NCI-H345 treated with DMSO at 0.1 percent for 48 hours (cell line): Measurements from ENCODE around the gene CACNA2D2.

Experiments
- DNase-seq: peaks from one replicate; lab custom pipeline; 2025; ENCODE audit not compliant: unreplicated experiment; lab: John Stamatoyannopoulos, UW

The CACNA2D2 gene

GRCh38 chr3:50502584-50503423, 630 bp downstream of the CACNA2D2 start:
- DNase-seq = no peak

- no peak for DNase-seq
Measured at GRCh38 chr3:50502225-50502583, 1.2 kb downstream of the CACNA2D2 start.

GRCh38 chr3:50495609-50496423, 7.6 kb downstream of the CACNA2D2 start:
- no peak for DNase-seq

GRCh38 chr3:50494126-50494525, 9.3 kb downstream of the CACNA2D2 start:
- DNase-seq = no peak

GRCh38 chr3:50493623-50494022, 9.8 kb downstream of the CACNA2D2 start:
- no peak for DNase-seq

- no peak for DNase-seq
Measured at GRCh38 chr3:50493086-50493485, 10.3 kb downstream of the CACNA2D2 start.

GRCh38 chr3:50491023-50491422, 12.4 kb downstream of the CACNA2D2 start:
- no peak for DNase-seq

- DNase-seq = no peak
Measured at GRCh38 chr3:50490424-50490823, 13.0 kb downstream of the CACNA2D2 start.

- no peak for DNase-seq
Measured at GRCh38 chr3:50487181-50487580, 16.3 kb downstream of the CACNA2D2 start.

GRCh38 chr3:50486219-50486888, 17.1 kb downstream of the CACNA2D2 start:
- no peak for DNase-seq

GRCh38 chr3:50484722-50485121, 18.7 kb downstream of the CACNA2D2 start:
- DNase-seq = no peak

GRCh38 chr3:50483374-50483773, 20.1 kb downstream of the CACNA2D2 start:
- DNase-seq = no peak

- no peak for DNase-seq
Measured at GRCh38 chr3:50481992-50482391, 21.4 kb downstream of the CACNA2D2 start.

- no peak for DNase-seq
Measured at GRCh38 chr3:50480471-50480870, 23.0 kb downstream of the CACNA2D2 start.

- no peak for DNase-seq
Measured at GRCh38 chr3:50479523-50479922, 23.9 kb downstream of the CACNA2D2 start.

- no peak for DNase-seq
Measured at GRCh38 chr3:50478671-50479260, 24.7 kb downstream of the CACNA2D2 start.

- DNase-seq = no peak
Measured at GRCh38 chr3:50478051-50478450, 25.4 kb downstream of the CACNA2D2 start.

GRCh38 chr3:50475348-50475747, 28.1 kb downstream of the CACNA2D2 start:
- DNase-seq = no peak

- DNase-seq = no peak
Measured at GRCh38 chr3:50474717-50475116, 28.7 kb downstream of the CACNA2D2 start.

- no peak for DNase-seq
Measured at GRCh38 chr3:50473768-50474167, 29.7 kb downstream of the CACNA2D2 start.

GRCh38 chr3:50472958-50473357, 30.5 kb downstream of the CACNA2D2 start:
- no peak for DNase-seq
